Kidney (tissue), 14 donors: ENCODE results near the gene TMEM185B. TPM values are rescaled to one million over a fixed set of nuclear protein-coding genes. Genes with fewer than 3 reads are reported as not detected.

ENCODE experiments used
- DNase-seq, 5 donors: peaks; one replicate each; pipeline ENCODE4 v3.0.0-alpha.2; 2013 to 2020
- FAIRE-seq: peaks from 2 replicates; lab custom pipeline; 2012; peaks lifted over from hg19 to GRCh38; lab: Jason Lieb, UNC
- H3K27ac ChIP-seq, 2 donors: one replicate each; pipeline ENCODE4 v1.7.0; 2013; ENCODE audit warnings: low read depth in 2 of 2, low read length in 2 of 2, inconsistent platforms in 1 of 2
- H3K27me3 ChIP-seq: one replicate; pipeline ENCODE4 v1.7.1; 2013; ENCODE audit warnings: low read length, inconsistent platforms; ENCODE audit not compliant: control insufficient read depth, insufficient read depth
- H3K36me3 ChIP-seq, 3 donors: one replicate each; pipeline versions ENCODE4 v1.7.0 to v1.7.1; 2013; ENCODE audit warnings: low read length in 3 of 3, control low read depth in 1 of 3, inconsistent platforms in 1 of 3; ENCODE audit not compliant: insufficient read depth in 3 of 3, control insufficient read depth in 2 of 3
- H3K4me1 ChIP-seq, 3 donors: one replicate each; pipeline versions ENCODE4 v1.7.0 to v1.7.1; 2013; ENCODE audit warnings: low read length in 3 of 3, inconsistent platforms in 1 of 3, low read depth in 1 of 3; ENCODE audit not compliant: control insufficient read depth in 2 of 3, insufficient read depth in 2 of 3
- H3K4me3 ChIP-seq, 3 donors: one replicate each; pipeline versions ENCODE4 v1.7.0 to v1.8.1; 2013; ENCODE audit warnings: low read length in 3 of 3, control low read depth in 1 of 3, inconsistent platforms in 1 of 3
- H3K9ac ChIP-seq, 3 donors: one replicate each; pipeline versions ENCODE4 v1.7.0 to v1.7.1; 2013; ENCODE audit warnings: low read length in 3 of 3, control low read depth in 1 of 3, inconsistent platforms in 1 of 3
- H3K9me3 ChIP-seq, 3 donors: one replicate each; pipeline versions ENCODE4 v1.7.0 to v1.7.1; 2013; ENCODE audit warnings: low read length in 3 of 3, control low read depth in 1 of 3, inconsistent platforms in 1 of 3; ENCODE audit not compliant: control insufficient read depth in 2 of 3, insufficient read depth in 1 of 3
- intact Hi-C: fragments of 100-400 bp; cut with DNase I; formaldehyde crosslinking; loops from one replicate; pipeline ENCODE4 v1.11.1; 2022
- polyA plus RNA-seq: library from polyadenylated mRNA; stranded (reverse); fragments of 350-450 nt; fragmentation: Illumina TruSeq; extraction: RNeasy Lipid Tissue Mini Kit (QIAGEN cat#74804); gene quantifications from one replicate; pipeline ENCODE4 v1.2.3, GENCODE V29; 2014; ENCODE audit warnings: low read depth, low replicate concordance; ENCODE audit not compliant: insufficient read depth
- total RNA-seq: library from RNA; stranded (reverse); fragmentation: NEBNext Ultra II Directional; extraction: Animal tissue kit (Norgen Biotek cat#: 25700); gene quantifications from one replicate; pipeline ENCODE4 v1.2.1, GENCODE V29; 2021
- TF ChIP-seq, protein P1 (sequence below): IDR thresholded peaks from 3 replicates; pipeline ENCODE4 v1.5.1; 2012; ENCODE audit warnings: mild to moderate bottlenecking, moderate library complexity, borderline replicate concordance; ENCODE audit not compliant: insufficient read depth; ENCODE audit errors: extremely low read depth
- donor health status: control.
- donor health status: control.
- donor health status: control.
- donor health status: control.
- donor health status: control.
- donor health status: DM: yes; HTN: yes; CAD: no.
- donor health status: Normal renal cell carcinoma (clear cell type).

TMEM185B gene
- total and polyA plus RNA-seq, 2 donors from 2014 or later = 8.0 to 28.1 TPM

DNA sequence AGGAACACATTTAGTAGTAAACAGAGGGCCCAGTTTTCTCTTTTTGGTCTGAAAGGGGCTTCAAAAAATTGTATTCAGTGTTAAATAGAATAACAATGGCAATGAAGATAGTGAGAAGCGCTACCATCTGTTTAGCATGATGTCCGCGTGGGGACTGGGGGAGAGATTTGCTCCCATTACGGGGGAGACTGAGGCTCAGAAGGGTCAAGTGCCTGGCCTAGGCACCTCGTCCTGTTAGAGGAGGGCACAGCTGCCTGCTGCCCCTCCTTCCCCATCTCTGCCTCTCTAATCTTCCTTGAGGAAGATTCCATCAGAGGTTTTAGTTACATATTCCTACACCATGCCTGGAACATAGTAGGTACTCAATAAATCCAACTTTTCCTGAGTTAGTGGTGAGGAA, 10.1 kb upstream of the TMEM185B start:
- no peak for DNase-seq
- Histone ChIP-seq H3K9me3 (no peaks in the 10 kb centered on the region), H3K4me3 (no peak overlapping the region), H3K36me3 (no peaks in the 10 kb centered on the region), H3K4me1 (no peaks in the 10 kb centered on the region), H3K27ac (no peak overlapping the region), H3K9ac (no peak overlapping the region), H3K27me3 (no peaks in the 10 kb centered on the region)
- TF ChIP-seq, protein P1, sequence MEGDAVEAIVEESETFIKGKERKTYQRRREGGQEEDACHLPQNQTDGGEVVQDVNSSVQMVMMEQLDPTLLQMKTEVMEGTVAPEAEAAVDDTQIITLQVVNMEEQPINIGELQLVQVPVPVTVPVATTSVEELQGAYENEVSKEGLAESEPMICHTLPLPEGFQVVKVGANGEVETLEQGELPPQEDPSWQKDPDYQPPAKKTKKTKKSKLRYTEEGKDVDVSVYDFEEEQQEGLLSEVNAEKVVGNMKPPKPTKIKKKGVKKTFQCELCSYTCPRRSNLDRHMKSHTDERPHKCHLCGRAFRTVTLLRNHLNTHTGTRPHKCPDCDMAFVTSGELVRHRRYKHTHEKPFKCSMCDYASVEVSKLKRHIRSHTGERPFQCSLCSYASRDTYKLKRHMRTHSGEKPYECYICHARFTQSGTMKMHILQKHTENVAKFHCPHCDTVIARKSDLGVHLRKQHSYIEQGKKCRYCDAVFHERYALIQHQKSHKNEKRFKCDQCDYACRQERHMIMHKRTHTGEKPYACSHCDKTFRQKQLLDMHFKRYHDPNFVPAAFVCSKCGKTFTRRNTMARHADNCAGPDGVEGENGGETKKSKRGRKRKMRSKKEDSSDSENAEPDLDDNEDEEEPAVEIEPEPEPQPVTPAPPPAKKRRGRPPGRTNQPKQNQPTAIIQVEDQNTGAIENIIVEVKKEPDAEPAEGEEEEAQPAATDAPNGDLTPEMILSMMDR = no peak
- FAIRE-seq = no peak
- intact Hi-C loops = no loop called here

DNA sequence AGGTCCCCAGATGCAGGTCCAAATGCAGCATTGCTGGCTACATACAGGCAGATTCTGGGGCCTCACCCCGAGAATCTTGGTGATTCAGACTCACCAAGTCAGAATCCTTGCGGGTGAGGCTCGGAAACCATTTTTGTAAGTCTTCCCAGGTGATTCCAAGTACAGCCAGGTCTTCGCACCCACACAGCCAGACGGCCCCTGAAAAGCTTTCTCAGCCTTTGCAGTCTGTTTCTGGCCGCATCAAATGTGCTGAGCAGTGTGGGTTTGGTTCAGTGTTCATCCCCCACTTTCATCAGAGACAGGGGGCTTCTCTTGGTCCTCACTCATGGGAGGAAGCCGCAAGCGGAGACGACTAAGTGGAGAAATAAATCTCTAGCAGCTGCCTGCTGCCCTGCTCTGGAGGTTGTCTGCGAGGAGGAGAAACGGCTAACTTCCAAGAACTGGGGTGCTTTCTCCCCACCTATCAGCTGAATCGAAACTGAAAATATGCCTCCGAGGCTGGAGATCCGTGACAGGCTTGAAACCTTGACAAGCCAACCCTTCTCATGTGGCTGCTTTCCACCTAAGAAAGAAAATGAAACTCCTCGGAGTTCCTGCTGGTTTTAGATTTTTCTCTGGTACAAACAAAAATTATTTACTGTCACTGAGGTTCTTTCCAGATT, 8.9 kb upstream of the TMEM185B start:
- Histone ChIP-seq H3K4me3 (peak overlapping the region; percentile 53 to 85 (median 78)), H3K9me3 (no peaks in the 10 kb centered on the region), H3K27me3 (no peaks in the 10 kb centered on the region), H3K27ac (peak overlapping the region in 1 of 2 donors; percentile 2), H3K9ac (peak overlapping the region; percentile 40 to 66 (median 64)), H3K4me1 (no peaks in the 10 kb centered on the region), H3K36me3 (no peaks in the 10 kb centered on the region)
- intact Hi-C loops = no loop called here
- TF ChIP-seq, protein P1 = no peak
- FAIRE-seq = no peak
- peak in 3 of 5 donors; percentile 37 to 53 (median 50) for DNase-seq

DNA sequence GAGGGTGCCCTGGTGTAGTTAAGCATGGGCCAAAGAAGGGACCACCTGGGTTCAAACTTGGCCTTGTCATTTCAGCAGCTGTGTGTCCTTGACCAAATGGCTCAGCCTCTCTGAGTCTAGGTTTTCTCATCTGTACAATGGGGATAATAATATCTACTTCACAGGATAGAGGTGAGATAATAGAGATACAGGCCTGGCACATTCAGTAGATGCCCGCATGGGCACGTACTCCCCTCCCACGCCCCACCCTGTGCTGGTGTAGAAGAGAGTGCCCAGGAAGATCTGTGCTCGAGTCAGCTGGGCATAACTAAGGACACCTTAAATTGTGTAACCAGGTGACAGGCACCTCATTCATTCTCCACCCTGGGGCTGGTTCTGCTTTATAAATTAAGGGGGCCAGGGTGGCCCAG, 8.4 kb upstream of the TMEM185B start:
- peak in 2 of 5 donors; percentile 23 to 55 for DNase-seq
- Histone ChIP-seq H3K36me3 (no peaks in the 10 kb centered on the region), H3K4me3 (peak overlapping the region in 1 of 3 donors; percentile 85), H3K9me3 (no peaks in the 10 kb centered on the region), H3K9ac (no peak overlapping the region), H3K27ac (no peak overlapping the region), H3K27me3 (no peaks in the 10 kb centered on the region), H3K4me1 (no peaks in the 10 kb centered on the region)
- FAIRE-seq = no peak
- intact Hi-C loops = no loop called here
- TF ChIP-seq, protein P1 = no peak
